ENCODE data around the gene FAM13A.
"Not testable (repeated sequence)": the region's sequence is repeated elsewhere in the genome, so short reads cannot be mapped to it uniquely, and the experiment has no call there.

Gene FAM13A

DNA sequence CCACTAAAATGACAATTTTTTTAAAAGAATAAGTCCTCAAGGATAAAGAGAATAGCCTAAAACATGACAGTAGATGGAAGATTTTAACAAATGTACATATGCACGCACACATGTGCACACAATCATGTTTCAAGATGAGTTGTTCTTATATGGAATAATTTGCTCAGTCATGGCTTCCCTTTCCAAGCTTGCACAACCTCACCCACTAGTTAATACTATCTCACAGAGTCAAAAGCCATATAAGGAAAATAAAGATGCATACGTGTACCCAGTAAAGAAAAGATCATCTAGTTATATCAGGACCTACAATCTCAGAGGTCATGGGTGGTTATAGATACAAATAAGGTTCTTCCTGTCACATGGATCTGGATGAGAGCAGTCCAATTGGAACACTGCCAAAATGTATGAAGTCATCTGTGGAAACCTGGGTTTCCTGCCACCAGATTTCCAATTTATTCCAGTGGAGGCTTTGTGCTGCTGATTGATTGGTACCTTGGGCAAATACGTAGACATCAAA lies 56.1 kb downstream of the FAM13A start:
- no peaks in the 10 kb centered on the region for H3K27me3 ChIP-seq
- H3K9ac ChIP-seq = no peak overlapping the region
- H3K4me2 ChIP-seq = no peak overlapping the region
- no peak overlapping the region for H3K27ac ChIP-seq
- TF ChIP-seq Cebpa-rat (IDR thresholded peaks at IDR 0.05) = no peak
- H3K4me1 ChIP-seq = no peaks in the 10 kb centered on the region
- H4K20me1 ChIP-seq = no peaks in the 10 kb centered on the region
- no peaks in the 10 kb centered on the region for H3K36me3 ChIP-seq
- H3K4me3 ChIP-seq = no peak overlapping the region
- H3K9me3 ChIP-seq = no peaks in the 10 kb centered on the region

GRCh38 chr4:89000382-89000781 lies 56.6 kb downstream of the FAM13A start:
- Histone ChIP-seq H4K20me1 (no peaks in the 10 kb centered on the region), H3K4me1 (no peaks in the 10 kb centered on the region), H3K4me3 (no peak overlapping the region), H3K9me3 (no peaks in the 10 kb centered on the region), H3K27ac (no peak overlapping the region), H3K36me3 (no peaks in the 10 kb centered on the region), H3K9ac (no peak overlapping the region), H3K4me2 (no peak overlapping the region), H3K27me3 (no peaks in the 10 kb centered on the region)
- TF ChIP-seq Cebpa-rat (IDR thresholded peaks at IDR 0.05) = no peak

DNA sequence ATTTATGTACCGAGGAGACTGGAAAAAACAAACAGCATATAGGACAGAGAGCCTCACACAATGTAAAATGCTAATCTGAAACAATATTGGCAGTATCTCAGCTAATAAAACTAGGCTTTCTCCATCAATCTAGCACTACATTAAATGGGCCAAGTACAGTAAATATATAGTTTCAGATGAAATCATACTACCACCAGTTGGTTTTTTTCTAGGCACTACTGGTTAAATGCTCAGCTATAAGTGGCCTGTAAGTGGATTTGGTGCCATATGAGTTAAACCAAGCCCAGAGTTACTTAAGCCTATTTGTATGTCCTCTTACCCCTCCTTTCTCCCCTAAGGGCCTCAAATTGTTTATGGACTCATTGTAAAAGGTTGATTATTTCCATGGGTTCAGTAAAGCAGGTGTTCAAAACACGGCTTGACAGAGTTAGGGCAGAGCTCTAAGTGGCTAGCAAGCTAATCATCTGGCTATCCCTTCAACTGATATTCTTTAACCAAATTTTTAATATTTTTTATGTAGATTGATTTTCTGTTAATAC lies 57.5 kb downstream of the FAM13A start:
- H3K27ac ChIP-seq = no peak overlapping the region
- no peak for TF ChIP-seq Cebpa-rat (IDR thresholded peaks at IDR 0.05)
- no peak overlapping the region for H3K9ac ChIP-seq
- no peak overlapping the region for H3K4me2 ChIP-seq
- H3K36me3 ChIP-seq = no peaks in the 10 kb centered on the region
- no peaks in the 10 kb centered on the region for H3K27me3 ChIP-seq
- H3K4me3 ChIP-seq = no peak overlapping the region
- no peaks in the 10 kb centered on the region for H3K4me1 ChIP-seq
- no peaks in the 10 kb centered on the region for H3K9me3 ChIP-seq
- H4K20me1 ChIP-seq = no peaks in the 10 kb centered on the region

- no peaks in the 10 kb centered on the region for H4K20me1 ChIP-seq
- no peak for TF ChIP-seq Cebpa-rat (IDR thresholded peaks at IDR 0.05)
- H3K4me3 ChIP-seq = no peak overlapping the region
- H3K4me1 ChIP-seq = no peaks in the 10 kb centered on the region
- H3K9ac ChIP-seq = no peak overlapping the region
- no peak overlapping the region for H3K4me2 ChIP-seq
- H3K36me3 ChIP-seq = no peaks in the 10 kb centered on the region
- no peaks in the 10 kb centered on the region for H3K27me3 ChIP-seq
- H3K9me3 ChIP-seq = no peaks in the 10 kb centered on the region
- no peak overlapping the region for H3K27ac ChIP-seq
These were observed 58.1 kb downstream of the FAM13A start for GRCh38 chr4:88998891-88999290.

DNA sequence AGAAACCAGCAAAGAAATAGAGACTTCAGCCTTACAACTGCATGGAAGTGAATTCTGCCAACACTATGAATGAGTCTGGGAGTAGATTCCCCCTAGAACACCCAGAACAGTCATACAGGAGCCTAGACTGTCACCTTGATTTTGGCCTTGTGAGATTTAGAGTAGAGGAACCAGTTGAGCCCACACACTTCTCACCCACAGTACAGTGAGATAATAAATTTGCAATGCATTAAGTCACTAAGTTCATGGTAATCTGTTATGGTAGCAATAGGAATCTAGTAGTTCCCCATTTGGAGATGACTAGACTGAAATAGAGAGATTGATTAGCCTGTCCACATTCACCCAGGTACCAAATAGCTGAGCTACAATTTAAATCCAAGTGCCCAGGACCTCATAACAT lies 59.0 kb downstream of the FAM13A start:
- Histone ChIP-seq H3K9me3 (no peaks in the 10 kb centered on the region), H3K4me3 (no peak overlapping the region), H3K4me2 (no peak overlapping the region), H3K4me1 (no peaks in the 10 kb centered on the region), H3K27ac (no peak overlapping the region), H3K27me3 (no peaks in the 10 kb centered on the region), H4K20me1 (no peaks in the 10 kb centered on the region), H3K9ac (no peak overlapping the region), H3K36me3 (no peaks in the 10 kb centered on the region)
- no peak for TF ChIP-seq Cebpa-rat (IDR thresholded peaks at IDR 0.05)

DNA sequence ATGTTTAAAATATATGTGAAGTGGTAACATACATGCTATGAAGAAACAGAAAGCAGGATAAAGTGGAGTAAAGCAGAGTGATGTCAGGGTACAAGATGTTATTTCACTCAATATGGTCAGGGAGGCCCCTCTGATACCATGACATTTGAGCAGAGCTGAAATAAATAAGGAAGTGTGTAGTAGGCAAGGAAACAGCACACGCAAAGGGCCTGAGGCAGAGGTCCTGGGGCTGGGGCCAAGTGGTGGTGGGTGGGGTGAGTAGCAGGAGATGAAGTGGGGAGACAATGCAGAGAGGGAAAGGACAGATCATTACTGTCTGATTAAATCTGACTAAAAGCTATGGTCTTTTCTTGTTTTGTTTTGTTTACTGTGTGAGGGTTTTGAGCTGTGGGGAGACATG lies 61.1 kb downstream of the FAM13A start:
- H3K27ac ChIP-seq = no peak overlapping the region
- no peak overlapping the region for H3K4me3 ChIP-seq
- H3K27me3 ChIP-seq = no peaks in the 10 kb centered on the region
- H3K4me1 ChIP-seq = no peaks in the 10 kb centered on the region
- no peak overlapping the region for H3K9ac ChIP-seq
- H3K4me2 ChIP-seq = no peak overlapping the region
- no peaks in the 10 kb centered on the region for H4K20me1 ChIP-seq
- H3K36me3 ChIP-seq = no peaks in the 10 kb centered on the region
- H3K9me3 ChIP-seq = no peaks in the 10 kb centered on the region
- no peak for TF ChIP-seq Cebpa-rat (IDR thresholded peaks at IDR 0.05)

GRCh38 chr4:88995257-88995656 lies 61.7 kb downstream of the FAM13A start:
- not testable (repeated sequence) for H3K27me3 ChIP-seq, H3K4me3 ChIP-seq, H3K9ac ChIP-seq, H3K4me1 ChIP-seq, H3K9me3 ChIP-seq, H3K36me3 ChIP-seq, H3K27ac ChIP-seq, H3K4me2 ChIP-seq, H4K20me1 ChIP-seq

GRCh38 chr4:88993246-88993645 lies 63.7 kb downstream of the FAM13A start:
- Histone ChIP-seq H3K27ac (no peak overlapping the region), H3K4me1 (no peaks in the 10 kb centered on the region), H3K36me3 (no peaks in the 10 kb centered on the region), H3K4me2 (no peak overlapping the region), H3K4me3 (no peak overlapping the region), H3K27me3 (no peaks in the 10 kb centered on the region), H4K20me1 (no peaks in the 10 kb centered on the region), H3K9ac (no peak overlapping the region), H3K9me3 (no peaks in the 10 kb centered on the region)
- TF ChIP-seq Cebpa-rat (IDR thresholded peaks at IDR 0.05) = no peak

DNA sequence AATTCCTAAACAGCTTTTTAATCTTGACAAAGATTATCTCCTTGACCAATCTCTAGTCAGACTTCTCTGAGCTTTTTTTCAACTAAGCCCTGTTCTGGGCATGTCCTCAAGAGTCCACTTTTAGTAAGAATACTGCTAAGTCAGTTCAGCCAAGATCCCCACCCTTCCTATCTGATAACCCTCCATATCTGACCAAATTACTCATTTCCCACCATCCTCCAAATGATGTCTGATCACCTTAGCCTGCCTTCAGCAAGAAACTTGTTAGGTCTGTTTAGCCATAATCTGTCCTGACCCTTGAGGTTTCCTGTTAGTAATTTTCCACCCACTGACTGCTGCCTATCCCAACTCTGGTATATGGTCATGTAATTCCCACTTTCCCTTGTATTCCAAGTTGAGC lies 65.2 kb downstream of the FAM13A start:
- H3K4me2 ChIP-seq = no peak overlapping the region
- H3K9ac ChIP-seq = no peak overlapping the region

GRCh38 chr4:88989990-88990389 lies 67.0 kb downstream of the FAM13A start:
- Histone ChIP-seq H3K27me3 (no peaks in the 10 kb centered on the region), H3K9me3 (no peaks in the 10 kb centered on the region), H3K9ac (no peak overlapping the region), H3K4me3 (no peak overlapping the region), H3K36me3 (no peaks in the 10 kb centered on the region), H4K20me1 (no peaks in the 10 kb centered on the region), H3K4me2 (no peak overlapping the region), H3K4me1 (no peaks in the 10 kb centered on the region), H3K27ac (no peak overlapping the region)
- TF ChIP-seq Cebpa-rat (IDR thresholded peaks at IDR 0.05) = no peak

More for the DNA sequence above, 65.2 kb downstream of the FAM13A start:
- no peaks in the 10 kb centered on the region for H3K4me1 ChIP-seq
- TF ChIP-seq Cebpa-rat (IDR thresholded peaks at IDR 0.05) = no peak
- no peaks in the 10 kb centered on the region for H3K36me3 ChIP-seq
- no peaks in the 10 kb centered on the region for H3K9me3 ChIP-seq
- no peak overlapping the region for H3K27ac ChIP-seq
- no peak overlapping the region for H3K4me3 ChIP-seq
- H4K20me1 ChIP-seq = no peaks in the 10 kb centered on the region
- no peaks in the 10 kb centered on the region for H3K27me3 ChIP-seq

All from BLaER1 (cell line).